Neural cell (in vitro differentiated cells): ENCODE data around the gene ADGB. TPM values are rescaled to one million over a fixed set of nuclear protein-coding genes. Genes with fewer than 3 reads are reported as not detected.

Experiments used
- H2AFZ ChIP-seq: fragments of 200-600, 300-800 bp; sonication (generic), shearing (Covaris generic); 2 replicates; pipeline ENCODE4 v1.6.0; 2014; ENCODE audit warnings: low read depth, mild to moderate bottlenecking, antibody characterized with exemption, low read length, moderate library complexity
- H3F3A ChIP-seq: fragments of 200-600 bp; shearing (Covaris generic); 2 replicates; pipeline ENCODE4 v1.6.1; 2016; ENCODE audit warnings: mild to moderate bottlenecking, moderate library complexity, mixed read lengths, antibody characterized with exemption, low read length; ENCODE audit not compliant: insufficient read depth, poor library complexity, severe bottlenecking
- H3K27ac ChIP-seq: fragments of 200-600, 300-800 bp; sonication (generic), shearing (Covaris generic); 2 replicates; pipeline ENCODE4 v1.5.1; 2014; ENCODE audit warnings: mild to moderate bottlenecking, low read length, moderate library complexity
- H3K27me3 ChIP-seq: fragments of 300-800, 200-600 bp; sonication (generic), shearing (Covaris generic); 2 replicates; pipeline ENCODE4 v1.6.0; 2014; ENCODE audit warnings: mild to moderate bottlenecking, low read depth, low read length, moderate library complexity; ENCODE audit not compliant: insufficient read depth
- H3K36me3 ChIP-seq: fragments of 300-800, 200-600 bp; sonication (generic), shearing (Covaris generic); 2 replicates; pipeline ENCODE4 v1.5.1; 2014; ENCODE audit warnings: mild to moderate bottlenecking, antibody characterized with exemption, low read length, moderate library complexity; ENCODE audit not compliant: insufficient read depth
- H3K4me2 ChIP-seq: fragments of 300-800, 200-600 bp; sonication (generic), shearing (Covaris generic); 2 replicates; pipeline ENCODE4 v1.6.0; 2014; ENCODE audit warnings: mild to moderate bottlenecking, low read length
- H3K4me3 ChIP-seq: fragments of 300-800, 200-600 bp; sonication (generic), shearing (Covaris generic); 2 replicates; pipeline ENCODE4 v1.5.1; 2014; ENCODE audit warnings: mild to moderate bottlenecking, low read length, moderate library complexity
- H3K79me2 ChIP-seq: fragments of 200-600 bp; shearing (Covaris generic); replicated peaks from 2 replicates; pipeline ENCODE4 v1.6.0; 2014; ENCODE audit warnings: mild to moderate bottlenecking, low read length, moderate library complexity; ENCODE audit not compliant: insufficient read depth
- H3K9ac ChIP-seq: fragments of 300-800, 200-600 bp; sonication (generic), shearing (Covaris generic); 2 replicates; pipeline ENCODE4 v1.6.1; 2016; ENCODE audit warnings: mild to moderate bottlenecking, low read length, mixed read lengths
- H3K9me2 ChIP-seq: fragments of 200-600 bp; shearing (Covaris generic); 2 replicates; pipeline ENCODE4 v1.6.1; 2016; ENCODE audit warnings: mild to moderate bottlenecking, low read length, mixed read lengths; ENCODE audit not compliant: insufficient read depth
- H3K9me3 ChIP-seq: fragments of 200-600, 300-800 bp; sonication (generic), shearing (Covaris generic); 2 replicates; pipeline ENCODE4 v1.6.1; 2016; ENCODE audit warnings: mild to moderate bottlenecking, mixed run types, low read length, moderate library complexity, mixed read lengths
- H4K20me1 ChIP-seq: fragments of 200-600 bp; shearing (Covaris generic); 2 replicates; pipeline ENCODE4 v1.6.1; 2016; ENCODE audit warnings: mild to moderate bottlenecking, mixed run types; ENCODE audit not compliant: insufficient read depth
- EP300 ChIP-seq: fragments of 450-650 bp; conservative IDR thresholded peaks from 2 replicates; pipeline ENCODE4 v1.6.1; 2014; ENCODE audit warnings: antibody characterized with exemption, mild to moderate bottlenecking, moderate library complexity; ENCODE audit not compliant: poor library complexity, severe bottlenecking
- MXI1 ChIP-seq: fragments of 450-650 bp; conservative IDR thresholded peaks from 2 replicates; pipeline ENCODE4 v1.6.1; 2014; ENCODE audit warnings: antibody characterized with exemption, mild to moderate bottlenecking; ENCODE audit not compliant: poor library complexity, severe bottlenecking
- POLR2AphosphoS5 ChIP-seq: IDR thresholded peaks from 2 replicates; pipeline ENCODE4 v1.6.1; 2012
- RAD21 ChIP-seq: fragments of 450-650 bp; conservative IDR thresholded peaks from 2 replicates; pipeline ENCODE4 v1.6.1; 2014; ENCODE audit warnings: antibody characterized with exemption, mild to moderate bottlenecking, moderate library complexity
- TAF1 ChIP-seq: IDR thresholded peaks from 2 replicates; pipeline ENCODE4 v1.6.1; 2012; ENCODE audit warnings: low read depth
- polyA plus RNA-seq: library from polyadenylated mRNA; depleted of rRNA; stranded (reverse); fragments of >200 nt; gene quantifications from 2 replicates; pipeline ENCODE4 v1.2.3, GENCODE V29; 2014
- TF ChIP-seq, protein P1 (sequence below): fragments of 450-650 bp; IDR thresholded peaks from 2 replicates; pipeline ENCODE4 v1.5.1; 2014; ENCODE audit warnings: antibody characterized with exemption, mild to moderate bottlenecking, moderate library complexity; ENCODE audit not compliant: poor library complexity, severe bottlenecking

The ADGB gene
- polyA plus RNA-seq, 1 donor from 2014 or later, result not detected

- Histone ChIP-seq H3K79me2 (no peaks in the 10 kb centered on the region), H3K27me3 (no peaks in the 10 kb centered on the region), H3K36me3 (no peaks in the 10 kb centered on the region), H3K9me2 (no peaks in the 10 kb centered on the region), H2AFZ (no peak overlapping the region), H3K9me3 (no peaks in the 10 kb centered on the region), H4K20me1 (no peaks in the 10 kb centered on the region), H3F3A (no peaks in the 10 kb centered on the region), H3K9ac (no peak overlapping the region), H3K4me2 (no peak overlapping the region), H3K27ac (no peak overlapping the region), H3K4me3 (no peak overlapping the region)
- no peak for TF ChIP-seq TAF1
- no peak for TF ChIP-seq POLR2AphosphoS5
- TF ChIP-seq, protein P1, sequence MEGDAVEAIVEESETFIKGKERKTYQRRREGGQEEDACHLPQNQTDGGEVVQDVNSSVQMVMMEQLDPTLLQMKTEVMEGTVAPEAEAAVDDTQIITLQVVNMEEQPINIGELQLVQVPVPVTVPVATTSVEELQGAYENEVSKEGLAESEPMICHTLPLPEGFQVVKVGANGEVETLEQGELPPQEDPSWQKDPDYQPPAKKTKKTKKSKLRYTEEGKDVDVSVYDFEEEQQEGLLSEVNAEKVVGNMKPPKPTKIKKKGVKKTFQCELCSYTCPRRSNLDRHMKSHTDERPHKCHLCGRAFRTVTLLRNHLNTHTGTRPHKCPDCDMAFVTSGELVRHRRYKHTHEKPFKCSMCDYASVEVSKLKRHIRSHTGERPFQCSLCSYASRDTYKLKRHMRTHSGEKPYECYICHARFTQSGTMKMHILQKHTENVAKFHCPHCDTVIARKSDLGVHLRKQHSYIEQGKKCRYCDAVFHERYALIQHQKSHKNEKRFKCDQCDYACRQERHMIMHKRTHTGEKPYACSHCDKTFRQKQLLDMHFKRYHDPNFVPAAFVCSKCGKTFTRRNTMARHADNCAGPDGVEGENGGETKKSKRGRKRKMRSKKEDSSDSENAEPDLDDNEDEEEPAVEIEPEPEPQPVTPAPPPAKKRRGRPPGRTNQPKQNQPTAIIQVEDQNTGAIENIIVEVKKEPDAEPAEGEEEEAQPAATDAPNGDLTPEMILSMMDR, result no peak
- no peak for TF ChIP-seq MXI1
- no peak for TF ChIP-seq RAD21
These were observed 21.9 kb downstream of the ADGB start for GRCh38 chr6:146620655-146621054.

DNA sequence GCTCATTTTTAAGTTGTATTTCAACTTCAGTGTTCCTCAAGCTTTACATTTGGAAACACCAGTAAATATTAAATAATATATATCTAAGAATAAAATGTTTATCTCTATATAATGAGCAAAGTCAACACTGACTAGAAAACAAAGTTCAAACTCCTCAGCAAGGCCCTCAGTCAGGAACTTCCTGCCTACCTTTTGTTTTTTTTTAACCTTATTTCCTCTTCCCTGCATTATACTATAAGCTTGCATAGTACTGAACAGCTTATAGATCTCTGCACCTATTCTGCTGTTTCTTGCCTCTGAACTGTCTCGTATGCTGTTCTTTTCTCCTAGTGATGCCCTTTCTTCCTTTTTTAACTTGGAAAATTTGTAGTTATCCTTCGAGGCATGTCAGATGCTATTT, 29.6 kb downstream of the ADGB start:
- Histone ChIP-seq H3K4me3 (no peak overlapping the region), H3K4me2 (no peak overlapping the region), H3K9me2 (no peaks in the 10 kb centered on the region), H3K79me2 (no peaks in the 10 kb centered on the region), H4K20me1 (no peaks in the 10 kb centered on the region), H3K27ac (no peak overlapping the region), H3K9ac (no peak overlapping the region), H3K36me3 (no peaks in the 10 kb centered on the region), H3F3A (no peaks in the 10 kb centered on the region), H3K9me3 (no peaks in the 10 kb centered on the region), H2AFZ (no peak overlapping the region), H3K27me3 (no peaks in the 10 kb centered on the region)
- TF ChIP-seq, protein P1, result no peak

- no peaks in the 10 kb centered on the region for H4K20me1 ChIP-seq
- TF ChIP-seq POLR2AphosphoS5 (no peak), EP300 (no peak), MXI1 (no peak), RAD21 (no peak)
- TF ChIP-seq, protein P1, result no peak
- H3K36me3 ChIP-seq, result no peaks in the 10 kb centered on the region
- H3K27ac ChIP-seq, result no peak overlapping the region
- no peaks in the 10 kb centered on the region for H3F3A ChIP-seq
- H3K9me2 ChIP-seq, result no peaks in the 10 kb centered on the region
- no peaks in the 10 kb centered on the region for H3K79me2 ChIP-seq
- H3K4me3 ChIP-seq, result no peak overlapping the region
- no peaks in the 10 kb centered on the region for H3K9me3 ChIP-seq
- no peak overlapping the region for H3K4me2 ChIP-seq
- no peak overlapping the region for H2AFZ ChIP-seq
- no peaks in the 10 kb centered on the region for H3K27me3 ChIP-seq
- no peak overlapping the region for H3K9ac ChIP-seq
These were observed 35.2 kb downstream of the ADGB start for GRCh38 chr6:146634022-146634421.
